HG03066 (cell line): ENCODE measurements around the gene FAM20A.

ENCODE experiments used
- ATAC-seq: cut with Tn5 transposase; IDR thresholded peaks from one replicate; pipeline ENCODE4 v1.9.1; 2021; ENCODE audit warnings: low read depth; ENCODE audit not compliant: unreplicated experiment

FAM20A gene

DNA sequence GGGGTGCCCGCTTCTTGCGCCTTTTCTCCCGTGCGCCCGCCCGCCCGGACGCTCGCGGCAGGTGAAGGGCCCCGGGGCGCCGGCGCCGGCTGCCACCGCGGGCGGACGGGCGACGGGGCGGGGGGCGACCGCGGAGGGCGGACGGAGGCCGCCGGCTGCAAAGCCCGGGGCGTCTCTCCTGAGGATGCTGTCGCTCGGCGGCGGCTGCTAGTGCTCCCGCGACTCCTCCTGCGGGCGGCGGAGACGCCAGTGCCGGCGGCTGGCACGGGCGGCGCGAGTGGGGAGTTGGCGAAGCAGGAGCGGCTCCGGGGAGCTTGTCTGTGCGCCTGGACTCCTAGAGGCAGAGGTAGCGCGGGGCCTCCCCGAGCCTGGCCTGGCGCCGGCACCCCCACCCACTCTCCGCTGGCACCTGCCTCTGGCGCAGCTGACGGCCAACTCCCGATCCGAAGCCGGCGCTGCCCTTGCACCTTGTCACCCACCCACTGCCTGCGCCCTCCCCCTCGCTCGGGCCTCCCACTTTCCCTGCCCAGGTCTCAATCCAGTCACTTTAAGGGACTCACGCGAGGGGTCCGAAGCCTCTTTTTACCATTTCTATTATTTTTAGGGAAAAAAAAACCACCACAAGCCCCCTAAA, at the start of gene FAM20A:
TSS of gene FAM20A (minus strand) at position 437 of the 634 bp plus-strand sequence. CDS start 701 bp downstream, outside the sequence.
- ATAC-seq = no peak

DNA sequence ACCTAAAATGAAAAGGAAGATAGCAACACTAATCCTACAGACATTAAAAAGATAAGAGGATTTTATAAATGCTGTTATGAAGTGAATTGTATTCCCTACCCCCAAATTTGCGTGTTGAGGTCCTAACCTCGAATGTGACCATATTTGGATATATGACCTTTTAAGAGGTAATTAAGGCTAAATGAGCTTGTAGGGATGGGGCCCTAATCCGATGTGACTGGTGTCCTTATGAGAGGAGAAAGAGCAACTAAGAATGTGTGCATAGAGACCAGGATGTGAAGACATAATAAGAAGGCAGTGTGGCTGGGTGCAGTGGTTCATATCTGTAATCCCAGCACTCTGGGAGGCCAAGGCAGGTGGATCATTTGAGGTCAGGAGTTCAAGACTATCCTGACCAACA, 48.2 kb upstream of the FAM20A start:
- ATAC-seq = no peak

GRCh38 chr17:68646626-68647526, 45.7 kb upstream of the FAM20A start:
- ATAC-seq = no peak

DNA sequence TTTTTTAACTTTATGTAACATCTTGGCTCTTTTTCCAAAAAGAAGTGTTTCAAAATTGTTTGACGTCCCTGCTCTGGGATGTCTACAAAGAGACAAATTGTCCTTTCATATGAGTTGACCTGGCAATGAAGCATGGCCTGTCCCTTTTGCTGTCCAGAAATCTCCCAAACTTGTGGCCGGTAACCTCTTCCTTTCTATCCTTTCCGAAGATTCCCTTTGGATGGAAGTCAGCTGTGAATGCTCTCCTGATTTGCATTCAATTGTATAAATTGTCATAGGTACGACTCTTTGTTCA, 40.9 kb upstream of the FAM20A start:
- no peak for ATAC-seq

- ATAC-seq = no peak
Measured at GRCh38 chr17:68641276-68642117, 40.3 kb upstream of the FAM20A start.

DNA sequence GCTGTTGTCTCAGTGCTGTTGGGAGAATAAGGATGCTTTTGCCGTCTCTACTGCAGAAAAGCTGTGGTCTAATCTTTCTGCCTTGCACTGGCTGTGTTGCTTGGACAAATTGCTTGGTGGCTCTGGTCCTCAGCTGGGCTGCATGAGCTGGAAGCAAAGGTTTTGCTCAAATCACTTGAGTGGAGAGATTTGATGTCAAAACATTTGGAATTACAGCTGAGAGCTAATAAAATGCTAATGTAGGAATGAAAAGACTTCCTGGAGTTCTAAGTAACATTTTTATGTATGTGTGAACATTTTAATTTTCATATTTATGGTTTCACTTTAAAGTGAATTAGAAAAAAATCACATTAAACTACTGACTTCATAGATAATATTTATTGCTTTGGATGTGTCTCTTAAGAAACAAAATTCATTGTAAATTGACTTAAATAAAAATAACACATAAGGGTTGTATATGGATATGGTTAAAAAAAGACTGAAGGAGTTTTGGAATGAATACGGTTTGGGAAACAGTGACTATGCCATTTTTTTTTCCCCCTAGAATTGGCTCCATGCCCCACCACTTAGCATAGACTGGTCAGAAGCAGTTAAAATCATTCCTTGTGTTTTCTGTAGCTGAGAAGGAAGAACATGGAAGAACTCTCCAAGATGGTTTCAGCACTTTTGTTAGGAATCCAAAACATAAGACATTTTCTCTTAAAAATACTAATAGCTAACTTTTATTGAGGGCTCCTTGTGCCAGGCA, 39.2 kb upstream of the FAM20A start:
- no peak for ATAC-seq

DNA sequence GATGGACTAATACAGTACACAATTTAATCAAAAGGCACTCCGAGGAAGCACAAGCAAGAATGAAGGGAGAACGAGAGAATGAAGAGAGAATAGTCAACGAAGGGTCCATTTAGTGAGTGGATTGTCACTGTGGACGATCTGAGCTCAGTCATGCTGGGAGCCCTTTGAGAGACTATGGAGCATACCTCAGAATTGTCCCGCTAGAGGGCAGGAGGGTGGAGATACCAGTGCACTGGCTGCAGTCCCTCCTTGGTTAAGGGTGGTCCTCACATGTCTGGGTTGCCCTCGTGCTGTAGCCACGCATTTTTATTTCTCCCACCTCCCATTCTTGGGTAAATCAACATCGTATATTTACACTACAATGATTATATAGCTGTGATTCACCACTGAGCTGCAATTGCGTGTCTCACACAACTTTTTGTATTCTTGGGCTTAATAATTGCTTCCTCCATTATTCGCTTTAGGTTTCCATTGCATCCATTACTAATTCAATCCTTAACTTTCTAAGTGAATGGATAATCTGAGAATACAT, 33.2 kb upstream of the FAM20A start:
- no peak for ATAC-seq

DNA sequence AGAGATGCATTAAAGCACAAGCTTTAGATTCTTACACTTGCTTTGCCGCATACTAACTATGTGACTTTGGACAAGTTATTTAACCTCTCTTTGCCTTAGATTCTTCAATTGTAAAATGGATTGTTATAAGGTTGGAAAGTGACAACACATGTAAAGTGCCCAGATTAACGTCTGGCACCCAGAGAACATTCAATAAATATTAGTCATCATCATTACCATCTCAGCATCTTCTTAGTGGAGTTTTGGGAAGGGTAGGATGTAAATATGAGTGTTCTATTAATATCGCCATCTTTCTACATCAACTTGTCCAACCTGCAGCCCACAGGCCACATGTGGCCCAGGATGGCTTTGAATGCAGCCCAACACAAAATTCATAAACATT, 27.4 kb upstream of the FAM20A start:
- ATAC-seq = no peak

- ATAC-seq = no peak
Measured at GRCh38 chr17:68627956-68628575, 26.9 kb upstream of the FAM20A start.

DNA sequence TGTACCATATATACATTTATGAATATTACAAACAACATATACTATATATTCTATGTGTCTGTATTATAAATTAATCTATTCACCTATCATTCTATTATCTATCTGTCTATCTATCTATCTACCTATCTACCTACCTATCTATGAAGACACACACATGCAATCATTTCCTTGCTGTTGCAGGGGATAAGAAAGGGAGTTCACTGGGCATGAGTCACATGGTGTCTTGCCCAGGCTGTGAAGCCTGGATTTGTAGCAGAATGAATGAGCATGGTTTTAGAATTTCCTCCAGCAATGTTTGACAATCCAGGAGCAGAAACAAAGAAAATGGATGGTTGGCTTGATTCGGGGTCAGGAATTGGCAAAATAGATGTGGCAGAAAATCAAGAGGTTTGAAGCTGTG, 23.2 kb upstream of the FAM20A start:
- no peak for ATAC-seq

DNA sequence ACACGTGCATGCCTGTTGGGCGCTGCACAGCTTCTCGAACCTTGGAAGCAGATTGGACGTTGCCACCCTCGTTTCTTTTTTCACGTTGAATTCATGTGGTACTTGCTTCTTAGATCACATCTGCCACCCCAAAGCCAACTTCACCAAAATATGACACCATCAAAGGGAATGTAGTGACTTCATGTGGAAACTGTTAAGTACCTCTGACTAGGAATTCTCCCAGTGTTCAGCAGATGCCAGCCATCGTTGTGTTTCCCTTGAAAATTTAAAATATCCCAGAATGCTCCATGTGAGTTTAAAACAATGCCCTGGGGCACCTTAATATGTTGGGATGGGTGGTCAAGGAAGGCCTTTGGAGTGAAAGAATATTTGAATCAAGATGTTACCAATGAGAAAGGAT, 22.6 kb upstream of the FAM20A start:
- ATAC-seq = no peak

- ATAC-seq = no peak
Measured at GRCh38 chr17:68622423-68622822, 21.3 kb upstream of the FAM20A start.

DNA sequence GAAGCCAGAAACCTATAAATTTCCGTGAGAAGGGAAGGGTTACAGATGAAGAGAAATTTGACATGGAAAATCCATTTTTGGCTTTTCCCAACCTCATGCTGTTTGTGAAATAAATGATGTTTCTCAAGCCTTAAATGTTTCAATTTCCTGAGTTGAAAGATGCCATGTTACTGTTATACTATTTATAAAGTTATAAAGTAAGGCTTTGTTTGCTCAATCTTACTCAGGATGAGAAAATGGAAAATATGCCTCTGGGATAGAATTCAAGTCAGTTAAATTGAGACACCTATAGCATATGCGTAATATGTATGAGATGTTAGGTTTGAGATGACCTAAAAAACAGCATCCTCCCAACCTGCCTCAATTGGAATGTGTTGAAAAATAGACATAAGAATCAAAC, 19.9 kb upstream of the FAM20A start:
- ATAC-seq = no peak

GRCh38 chr17:68616334-68616733, 15.2 kb upstream of the FAM20A start:
- no peak for ATAC-seq

DNA sequence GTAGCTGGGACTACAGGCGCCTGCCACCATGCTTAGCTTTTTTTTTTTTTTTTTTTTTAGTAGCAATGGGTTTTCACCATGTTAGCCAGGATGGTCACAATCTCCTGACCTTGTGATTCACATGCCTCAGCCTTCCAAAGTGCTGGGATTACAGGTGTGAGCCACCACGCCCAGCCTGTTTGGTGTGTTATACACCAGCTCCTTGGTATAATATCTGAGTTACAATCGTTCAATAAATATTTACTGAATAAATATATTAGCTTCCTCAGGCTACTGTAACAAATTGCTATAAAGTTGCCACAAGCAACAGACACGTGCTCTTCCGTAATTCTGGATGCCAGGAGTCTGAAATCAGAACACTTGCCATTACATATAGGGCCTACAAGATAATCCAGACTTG, 13.6 kb upstream of the FAM20A start:
- ATAC-seq = no peak

DNA sequence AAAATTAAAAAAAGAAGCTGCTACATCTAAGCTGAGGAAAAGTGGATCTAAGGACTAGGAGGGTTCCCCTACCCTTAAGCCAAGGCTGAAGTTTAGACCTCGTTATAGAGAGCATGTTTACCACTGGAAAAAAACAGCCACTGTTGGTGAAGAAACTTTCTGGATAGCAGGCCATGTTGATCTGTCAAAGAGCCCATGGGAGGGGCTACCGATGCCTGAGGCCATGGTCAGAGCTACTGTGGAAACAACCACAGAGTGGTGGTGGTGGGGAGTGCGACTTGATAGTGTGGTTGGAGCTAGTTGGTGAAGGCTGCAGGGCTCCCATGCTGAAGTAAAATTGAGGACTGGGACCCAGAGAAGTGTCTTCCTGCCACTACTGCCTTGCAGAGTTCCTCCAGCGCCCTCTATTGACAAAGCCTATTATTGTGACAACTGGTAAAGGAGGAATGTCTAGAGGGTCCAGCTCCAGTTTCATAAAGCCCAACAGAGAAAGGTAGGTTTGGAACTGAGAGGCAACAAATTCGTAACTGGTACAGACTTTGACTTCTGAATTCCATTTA, 12.7 kb upstream of the FAM20A start:
- no peak for ATAC-seq

DNA sequence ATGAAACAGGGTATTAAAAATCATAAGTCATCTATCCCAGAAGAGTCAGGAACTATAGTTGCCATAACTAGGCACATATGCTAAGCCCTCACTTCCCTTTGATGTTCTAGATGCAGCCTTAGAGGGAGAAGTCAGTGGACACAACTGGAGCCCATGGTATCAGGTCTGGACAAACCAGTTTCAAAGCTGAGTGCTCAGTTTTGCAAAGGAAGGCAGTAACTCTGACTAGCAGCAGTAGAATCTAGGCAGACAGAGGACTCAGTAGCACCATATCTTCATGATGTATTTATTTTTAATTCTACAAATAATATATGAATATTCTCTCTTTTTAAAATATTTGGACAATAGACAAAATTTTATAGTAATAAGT, 11.7 kb upstream of the FAM20A start:
- no peak for ATAC-seq

GRCh38 chr17:68612209-68612922, 11.2 kb upstream of the FAM20A start:
- no peak for ATAC-seq
